SKM-1 treated with dmso at 0.1 percent for 144 hours (cell line): ENCODE results near the gene WDR83.
"Not testable (repeated sequence)": the region's sequence is repeated elsewhere in the genome, so short reads cannot be mapped to it uniquely, and the experiment has no call there.

Experiments used
- DNase-seq: peaks from one replicate; lab custom pipeline; 2025; ENCODE audit not compliant: unreplicated experiment; lab: John Stamatoyannopoulos, UW

The WDR83 gene

GRCh38 chr19:12681074-12681987 lies 14.7 kb downstream of the WDR83 start, which contains the start of gene DHPS:
DHPS (minus strand) TSS chr19:12681880; CDS start chr19:12681766, 114 bp downstream.
- DNase-seq: peak; percentile 95

- no peak for DNase-seq
Observed at GRCh38 chr19:12685831-12686230, 19.2 kb downstream of the WDR83 start.

- no peak for DNase-seq
Observed at GRCh38 chr19:12687496-12688196, 21.0 kb downstream of the WDR83 start, which contains the start of gene GNG14. GNG14 (plus strand) TSS chr19:12687998; CDS start chr19:12688049, 51 bp downstream.

DNA sequence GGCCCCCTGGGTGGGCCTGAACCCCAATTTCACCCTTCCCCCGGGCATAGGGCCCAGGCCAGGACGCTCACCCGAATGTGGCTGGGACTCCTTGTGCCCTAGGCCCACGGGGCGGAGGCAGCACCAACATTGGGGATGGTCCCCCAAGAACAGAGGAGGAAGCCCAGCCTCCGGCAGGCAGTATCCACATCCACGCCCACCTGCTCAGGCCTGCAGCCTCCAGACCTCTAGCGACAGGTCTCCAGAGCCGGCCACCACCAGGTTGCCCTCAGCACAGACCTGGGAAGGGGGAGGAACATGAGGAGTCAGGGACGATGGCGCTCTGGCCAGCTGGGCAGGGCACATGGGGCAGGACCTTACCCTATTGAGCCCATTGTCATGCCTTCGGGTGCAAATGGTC lies 22.4 kb downstream of the WDR83 start:
- DNase-seq: no peak

DNA sequence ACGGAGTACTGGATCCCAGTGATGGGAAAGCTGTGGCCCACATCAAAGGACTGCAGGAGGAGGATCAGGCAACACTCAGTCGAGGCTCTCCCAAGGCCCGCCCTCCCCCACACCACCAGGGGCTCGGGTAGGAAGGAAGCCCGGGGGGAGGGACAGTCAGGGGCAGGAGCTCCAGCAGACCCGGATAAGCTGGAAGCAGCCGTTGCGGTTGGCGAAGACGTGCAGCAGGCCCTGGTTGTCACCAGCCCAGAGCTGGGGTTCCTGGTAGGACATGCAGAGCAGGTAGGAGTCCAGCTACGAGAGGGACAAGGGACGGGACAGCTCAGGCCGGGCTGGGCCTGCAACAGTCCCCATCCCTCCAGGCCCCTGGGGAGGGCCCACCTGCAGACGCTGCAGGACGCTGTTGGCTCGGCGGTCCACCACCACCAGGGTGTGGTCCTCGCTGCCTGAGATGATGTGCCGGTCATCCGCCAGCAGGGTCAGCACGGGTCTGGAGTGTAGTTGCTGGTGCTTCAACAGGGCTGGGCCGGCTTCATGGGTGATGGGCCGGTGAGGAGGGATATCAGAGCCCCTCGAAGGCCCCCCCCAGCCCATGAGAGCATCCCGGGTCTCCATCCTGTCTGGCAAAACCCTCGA lies 23.1 kb downstream of the WDR83 start:
- no peak for DNase-seq

GRCh38 chr19:12692960-12693359 lies 26.4 kb downstream of the WDR83 start:
- DNase-seq: no peak

DNA sequence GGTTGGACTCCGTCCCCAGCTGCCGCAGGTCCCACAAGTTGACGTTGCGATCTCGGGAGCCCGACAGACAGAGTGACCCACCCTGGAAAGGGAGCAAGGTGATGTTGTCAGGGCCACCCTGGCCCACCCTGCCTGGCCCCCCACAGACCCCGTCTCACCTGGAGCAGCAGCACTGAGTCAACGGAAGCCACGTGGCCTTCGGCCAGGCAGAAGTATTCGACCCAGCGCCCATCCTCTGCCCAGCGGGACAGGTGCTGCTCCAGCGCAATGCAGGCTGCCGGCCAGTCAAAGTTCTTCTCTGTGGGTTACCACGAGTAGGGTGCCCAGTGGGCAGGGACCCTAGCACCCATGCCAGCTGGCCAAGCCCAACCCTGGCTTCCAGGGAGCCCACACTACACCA lies 28.0 kb downstream of the WDR83 start:
- no peak for DNase-seq

DNA sequence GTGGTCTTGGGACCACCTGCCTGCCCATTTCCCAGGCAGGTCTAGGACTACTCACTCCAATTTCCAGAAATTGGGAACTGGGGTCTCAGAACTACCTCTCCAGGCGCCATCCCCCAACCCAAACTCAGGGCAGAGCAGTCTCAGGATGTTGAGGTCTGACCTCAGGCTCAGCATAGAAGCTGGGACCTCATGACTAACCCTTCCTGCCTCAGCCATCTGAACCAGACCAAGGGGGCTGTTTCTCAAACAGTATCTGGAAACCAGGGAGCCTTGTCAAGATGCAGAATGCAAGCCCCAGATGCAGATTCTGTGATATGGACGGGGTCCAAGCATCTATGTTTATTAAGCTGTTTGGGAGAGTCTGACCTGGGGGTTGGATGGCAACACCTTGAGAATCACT lies 28.5 kb downstream of the WDR83 start:
- DNase-seq: no peak

GRCh38 chr19:12695514-12695913 lies 28.9 kb downstream of the WDR83 start:
- DNase-seq: no peak

DNA sequence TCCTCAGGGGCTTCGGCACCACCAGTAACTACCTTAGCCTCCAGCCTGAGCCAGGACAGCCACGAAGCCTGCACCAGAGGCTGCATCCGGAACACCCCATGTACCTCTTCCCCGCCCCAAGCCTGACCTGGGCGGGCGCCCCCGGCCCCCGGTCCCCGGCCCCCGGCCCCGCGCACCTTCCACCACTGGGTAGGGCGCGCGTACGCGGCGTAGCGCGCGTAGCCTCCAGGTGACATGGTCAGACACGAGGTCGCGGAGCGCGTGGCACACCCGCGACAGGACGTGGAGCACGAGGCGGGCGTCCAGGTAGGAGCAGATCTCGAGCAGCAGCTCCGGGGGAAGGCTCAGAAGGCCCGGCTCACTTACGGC lies 29.4 kb downstream of the WDR83 start:
- no peak for DNase-seq

DNA sequence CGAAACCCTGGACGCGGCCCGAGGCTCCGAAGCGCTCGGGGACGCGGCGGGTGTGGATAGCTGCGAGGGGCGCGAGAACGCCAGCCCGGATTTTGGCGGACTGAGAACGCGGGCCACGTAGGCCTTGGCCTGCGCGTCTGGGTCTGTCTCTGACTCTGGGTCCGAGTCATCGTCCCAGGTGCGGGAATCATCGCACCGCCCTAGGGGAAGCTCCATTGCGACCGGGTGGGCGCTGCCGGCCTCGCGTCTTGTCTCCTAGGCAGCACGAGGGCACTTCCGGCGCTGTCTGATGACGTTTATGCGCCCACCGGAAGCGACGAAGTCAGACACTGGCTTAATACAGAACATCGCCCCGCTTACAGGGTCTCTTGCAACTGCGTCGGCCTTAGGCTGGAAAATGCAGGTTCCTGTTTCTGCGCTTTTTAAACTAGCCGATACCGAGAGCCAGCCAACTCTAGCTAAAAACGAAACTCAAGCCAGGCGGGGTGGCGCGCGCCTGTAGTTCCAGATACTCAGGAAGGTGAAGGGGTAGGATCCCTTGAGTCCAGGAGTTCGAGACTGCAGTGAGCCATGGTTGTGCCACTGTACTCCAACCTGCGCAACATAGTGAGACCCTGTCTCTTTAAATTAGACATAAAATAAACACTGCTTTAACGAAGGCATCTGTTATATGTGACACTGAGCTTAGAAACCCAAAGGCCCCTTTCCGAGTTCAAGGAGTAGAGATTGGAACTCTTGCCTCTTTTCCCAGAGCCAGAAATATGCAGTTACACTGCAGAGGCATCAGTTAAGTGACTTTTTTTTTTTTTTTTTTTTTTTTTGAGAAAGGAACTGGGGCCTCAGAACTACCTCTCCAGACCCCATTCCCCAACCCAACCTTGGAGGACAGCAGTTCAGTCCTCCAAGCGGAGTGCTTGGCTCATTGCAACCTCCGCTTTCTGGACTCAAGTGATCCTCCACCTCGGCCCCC lies 30.0 kb downstream of the WDR83 start, which contains the start of gene FBXW9:
Gene FBXW9, minus strand, starts transcription at position 266 of the 970 bp plus-strand sequence. Its CDS starts 50 bp downstream, at position 216.
- DNase-seq: peak; percentile 87

DNA sequence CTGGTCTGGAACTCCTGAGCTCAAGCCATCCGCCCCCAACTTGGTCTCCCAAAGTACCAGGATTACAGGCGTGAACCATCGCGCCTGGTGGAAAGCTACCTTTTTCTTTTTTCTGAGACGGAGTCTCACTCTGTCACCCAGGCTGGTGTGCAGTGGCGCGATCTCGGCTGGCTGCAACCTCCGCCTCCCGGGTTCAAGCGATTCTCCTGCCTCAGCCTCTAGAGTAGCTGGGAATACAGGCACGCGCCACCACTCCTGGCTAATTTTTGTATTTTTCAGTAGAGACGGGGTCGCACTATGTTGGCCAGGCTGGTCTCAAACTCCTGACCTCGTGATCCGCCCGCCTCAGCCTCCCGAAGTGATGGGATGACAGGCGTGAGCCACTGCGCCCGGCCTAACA lies 30.8 kb downstream of the WDR83 start:
- DNase-seq: not testable (repeated sequence)

GRCh38 chr19:12698138-12698537 lies 31.5 kb downstream of the WDR83 start:
- no peak for DNase-seq

DNA sequence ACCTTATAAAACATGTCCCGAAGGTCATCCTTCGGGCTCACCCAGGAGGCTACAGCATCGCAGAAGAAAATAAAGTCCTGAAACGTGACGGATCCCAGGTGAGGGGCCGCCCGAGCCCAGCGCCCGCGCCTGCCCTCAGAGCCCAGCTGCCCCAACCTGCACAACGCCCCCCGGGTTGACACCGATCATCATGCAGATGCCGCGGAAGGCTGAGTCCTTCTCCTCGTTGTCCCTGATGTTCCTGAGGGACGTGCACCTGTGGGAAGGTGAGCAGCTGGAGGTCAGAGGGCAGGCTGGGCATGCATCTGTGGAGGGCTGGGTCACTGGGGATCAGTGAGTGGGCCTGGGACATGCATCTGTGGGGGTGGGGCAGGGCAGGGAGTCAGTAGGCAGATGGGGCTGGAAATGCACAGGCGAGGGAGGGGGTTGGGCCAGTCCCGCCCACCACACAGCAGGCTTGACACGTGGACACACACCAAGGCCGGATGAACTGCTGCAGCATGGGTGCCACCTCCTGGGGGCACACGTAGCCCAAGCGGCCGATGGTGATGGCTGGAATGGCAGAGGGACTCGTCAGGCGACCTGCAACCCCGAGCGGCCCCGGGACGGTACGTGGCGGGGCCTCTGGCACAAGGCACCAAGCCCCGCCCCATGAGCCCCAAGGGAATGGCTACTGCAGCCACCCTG lies 35.1 kb downstream of the WDR83 start:
- no peak for DNase-seq

DNA sequence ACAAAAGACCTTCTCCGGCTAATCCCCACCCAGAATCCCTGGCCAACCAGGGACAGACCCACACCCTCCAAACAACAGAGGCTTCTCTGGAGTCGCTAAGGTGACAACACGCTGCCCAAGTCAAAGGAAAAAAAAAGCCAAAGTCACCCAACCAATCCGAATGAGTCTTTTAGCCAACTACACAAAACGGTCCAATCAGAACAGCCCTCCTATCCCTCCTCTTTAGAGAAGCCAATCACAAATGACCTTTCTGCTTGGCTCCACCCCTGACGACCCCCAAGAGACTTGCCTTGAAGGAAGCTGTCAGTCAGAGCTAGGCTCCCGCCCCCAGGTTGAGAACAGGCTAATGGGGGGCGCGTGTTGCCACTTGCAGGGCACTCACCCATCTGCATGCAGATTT lies 36.4 kb downstream of the WDR83 start:
- DNase-seq: peak; percentile 24

DNA sequence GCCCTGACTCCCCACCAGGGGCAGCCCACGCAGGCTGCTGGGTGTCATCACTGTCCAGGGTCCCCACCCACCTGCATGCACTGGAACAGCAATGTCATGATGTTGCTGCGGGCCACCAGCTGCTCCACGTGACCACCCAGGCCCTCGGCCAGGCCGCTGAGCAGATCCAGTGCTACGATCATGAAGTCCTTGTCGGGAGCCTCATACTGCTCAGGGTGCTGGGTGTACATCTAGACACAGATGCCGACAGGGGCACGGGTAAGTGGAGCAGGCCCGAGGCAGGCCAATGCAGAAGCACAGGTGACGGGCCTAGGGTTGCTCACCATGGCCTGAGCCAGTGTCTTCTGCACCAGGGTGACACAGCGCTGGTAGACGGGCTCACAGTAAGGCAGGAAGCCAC lies 38.6 kb downstream of the WDR83 start:
- DNase-seq: no peak

DNA sequence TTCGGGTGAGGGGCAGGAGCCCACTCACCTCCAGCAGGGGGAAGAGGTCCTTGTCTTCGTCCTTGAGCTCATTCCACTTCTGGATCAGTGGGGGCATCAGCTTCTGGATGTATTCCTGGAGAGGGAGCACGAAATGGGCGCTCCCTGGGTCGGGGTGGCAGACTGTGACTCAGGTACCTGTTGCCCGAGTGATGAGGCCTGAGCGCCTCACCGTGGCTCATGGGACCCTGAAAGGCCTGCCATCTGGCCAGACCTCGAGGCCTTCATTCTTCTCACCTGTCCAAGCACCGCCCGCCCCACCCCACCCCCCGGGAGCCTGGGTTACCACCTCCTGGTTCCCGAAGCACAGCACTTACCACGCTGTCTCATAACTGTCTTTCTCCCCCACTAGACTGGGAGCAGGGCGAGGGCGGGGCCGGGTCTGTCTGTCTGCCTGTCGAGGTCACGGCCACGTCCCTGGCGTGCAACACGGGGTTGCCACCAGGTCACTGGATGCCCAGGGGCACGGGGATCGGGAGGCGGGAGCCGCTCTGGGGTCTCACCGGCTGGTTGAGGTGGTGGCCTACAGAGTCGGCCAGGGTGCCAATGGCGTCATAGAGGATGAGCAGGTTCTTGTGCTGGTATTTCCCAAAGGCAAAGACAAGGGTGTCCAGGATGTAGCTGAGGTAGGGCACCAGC lies 39.2 kb downstream of the WDR83 start:
- DNase-seq: no peak

- DNase-seq: no peak
Observed at GRCh38 chr19:12706332-12706718, 39.7 kb downstream of the WDR83 start.

- DNase-seq: no peak
Observed at GRCh38 chr19:12708641-12709040, 42.0 kb downstream of the WDR83 start.
